ENCODE measurements around the gene MAD1L1.

MAD1L1 gene

DNA sequence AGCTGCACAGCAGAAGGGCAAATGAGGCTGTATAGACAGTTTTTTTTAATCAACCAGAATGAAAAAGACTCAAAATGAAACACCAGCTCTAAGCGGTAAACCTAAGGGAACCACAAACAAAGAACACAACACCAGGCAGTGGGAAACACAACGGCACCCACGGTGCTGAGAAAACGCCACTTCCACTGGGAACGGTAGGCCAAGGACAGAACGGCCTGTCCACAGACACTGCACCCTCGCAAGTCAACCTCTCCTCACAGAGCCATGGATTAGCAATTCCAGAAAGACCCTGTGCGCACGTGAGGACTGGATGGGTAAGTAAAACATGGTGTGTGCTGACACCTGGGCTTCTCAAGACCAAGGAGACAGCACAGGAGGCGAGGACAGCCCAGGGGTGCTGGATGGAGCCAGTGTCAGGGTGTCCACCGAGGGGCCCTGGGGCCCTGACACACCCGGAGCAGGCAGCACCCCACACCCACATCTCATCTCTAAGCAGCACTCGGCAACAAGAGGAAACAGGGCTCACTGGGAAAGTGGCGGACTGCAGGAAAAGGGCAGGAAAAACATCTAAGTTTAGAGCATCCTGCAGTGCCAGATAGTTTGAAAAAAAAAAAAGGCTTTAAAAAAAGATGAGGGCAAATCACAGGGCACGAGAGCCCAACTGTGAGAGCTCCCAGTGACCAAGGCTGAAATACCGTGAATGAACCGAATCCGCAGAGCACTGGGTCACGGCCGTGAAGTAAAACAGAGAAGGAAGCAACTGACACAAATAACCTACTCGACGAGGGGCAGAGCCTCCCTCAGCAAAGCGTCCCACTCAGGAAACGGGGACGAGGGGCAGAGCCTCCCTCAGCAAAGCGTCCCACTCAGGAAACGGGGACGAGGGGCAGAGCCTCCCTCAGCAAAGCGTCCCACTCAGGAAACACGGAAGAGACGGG is 120.2 kb downstream of the MAD1L1 start:
- no peak for FAIRE-seq

GRCh38 chr7:2111568-2111967 is 121.2 kb downstream of the MAD1L1 start:
- no peak for FAIRE-seq

- no peak for FAIRE-seq
These were observed 121.9 kb downstream of the MAD1L1 start for GRCh38 chr7:2110610-2111396.

GRCh38 chr7:2109936-2110609 is 122.7 kb downstream of the MAD1L1 start:
- no peak for FAIRE-seq

- FAIRE-seq, result no peak
These were observed 123.4 kb downstream of the MAD1L1 start for GRCh38 chr7:2109251-2109872.

DNA sequence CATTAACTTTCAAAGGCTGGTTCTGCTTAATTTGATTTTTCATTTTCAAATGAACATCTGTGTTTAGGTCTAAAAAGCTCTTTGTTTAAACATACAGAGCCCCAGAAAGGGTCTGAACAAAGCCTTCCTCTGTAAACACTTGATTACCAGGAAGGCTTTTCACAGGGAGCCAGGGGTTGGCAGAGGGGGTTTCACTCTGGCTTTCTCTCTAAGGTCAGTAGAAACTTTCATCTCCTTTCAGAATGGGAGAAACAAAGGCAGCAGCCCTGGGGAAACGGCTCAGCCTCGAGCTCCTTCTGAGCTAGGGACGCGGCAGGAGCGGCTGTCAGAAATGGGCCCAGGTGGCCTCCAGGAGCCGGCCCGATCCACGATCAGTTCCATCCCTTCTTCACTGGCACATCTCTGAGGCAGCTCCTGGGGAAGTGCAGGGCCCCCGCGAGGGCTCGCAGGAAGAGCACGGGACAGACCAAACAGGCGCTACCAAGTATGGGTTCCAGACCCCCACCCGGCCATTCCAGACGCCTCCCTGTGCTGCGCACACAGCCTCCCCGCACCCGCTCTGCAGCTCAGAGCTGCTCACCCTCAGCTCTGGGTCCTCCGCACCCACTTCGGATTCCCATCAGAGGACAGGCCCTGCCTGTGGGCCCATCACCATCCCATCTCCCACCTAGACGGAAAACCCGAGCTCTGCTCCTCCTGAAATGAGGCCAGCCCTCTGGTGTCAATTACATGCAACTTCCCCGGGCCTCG is 124.1 kb downstream of the MAD1L1 start:
- FAIRE-seq, result no peak

- FAIRE-seq, result no peak
These were observed 124.7 kb downstream of the MAD1L1 start for GRCh38 chr7:2108071-2108455.

- FAIRE-seq, result no peak
These were observed 125.2 kb downstream of the MAD1L1 start for GRCh38 chr7:2107386-2108070.

- FAIRE-seq, result no peak
These were observed 125.8 kb downstream of the MAD1L1 start for GRCh38 chr7:2106924-2107323.

DNA sequence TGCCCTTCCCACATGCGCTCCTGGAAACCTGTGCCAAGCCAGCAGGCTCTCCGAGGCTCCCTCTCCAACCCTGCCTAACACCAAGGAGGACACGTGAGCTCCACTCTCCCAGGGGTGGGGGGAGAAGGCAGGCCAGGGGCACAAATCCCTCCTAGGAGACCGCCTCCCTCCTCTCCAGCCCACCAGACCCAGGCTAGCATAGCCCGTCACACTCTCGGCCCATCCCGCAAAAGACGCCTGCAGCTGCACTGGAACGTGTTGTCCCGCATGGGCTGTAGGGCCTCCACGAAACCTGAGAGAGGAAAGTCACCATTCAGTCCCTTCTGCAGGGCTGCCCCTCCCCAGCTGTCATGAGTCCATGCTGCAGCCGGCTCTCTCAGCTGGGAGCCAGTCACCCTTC is 126.3 kb downstream of the MAD1L1 start:
- no peak for FAIRE-seq

DNA sequence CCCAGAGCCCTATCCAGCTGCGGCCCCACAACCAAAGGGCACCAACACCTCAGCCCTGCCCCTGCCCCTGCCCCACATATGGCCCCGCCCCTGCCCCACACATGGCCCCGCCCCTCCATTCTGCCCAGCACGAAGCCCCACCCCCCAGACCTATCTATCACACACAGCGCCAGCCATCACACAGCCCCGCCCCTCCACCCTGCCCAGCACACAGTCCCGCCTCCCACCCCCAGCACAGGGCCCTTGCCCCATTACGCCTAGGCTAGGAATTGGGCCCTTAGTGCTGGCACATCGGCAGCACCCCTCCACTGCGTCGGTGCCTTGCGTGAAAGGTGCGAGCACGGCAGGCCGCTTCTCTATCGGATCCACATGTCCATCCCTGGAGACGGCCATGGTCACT is 126.8 kb downstream of the MAD1L1 start:
- FAIRE-seq, result no peak

DNA sequence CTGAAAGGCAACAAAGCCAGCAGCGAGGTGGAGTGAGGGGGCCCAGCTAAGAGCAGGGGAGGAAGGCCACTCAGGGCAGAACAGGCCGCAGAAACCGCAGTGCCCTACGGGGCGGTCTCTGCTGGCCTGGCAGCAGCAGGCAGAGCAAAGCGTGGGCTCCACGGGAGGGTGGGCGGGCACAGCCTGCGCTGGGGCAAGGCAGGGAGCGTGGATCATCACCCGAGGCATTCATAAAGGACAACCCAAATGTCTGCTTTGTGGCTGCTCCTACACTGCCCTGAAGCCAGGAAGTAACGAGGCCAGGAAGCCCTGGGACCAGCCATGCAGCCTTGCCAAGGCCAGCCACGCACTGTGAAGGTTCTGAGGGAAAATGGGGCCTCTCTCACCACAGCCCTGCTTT is 127.5 kb downstream of the MAD1L1 start:
- FAIRE-seq, result no peak

GRCh38 chr7:2104716-2105115 is 128.0 kb downstream of the MAD1L1 start:
- no peak for FAIRE-seq

GRCh38 chr7:2104107-2104710 is 128.5 kb downstream of the MAD1L1 start:
- FAIRE-seq, result peak; percentile 51

- FAIRE-seq, result no peak
These were observed 129.5 kb downstream of the MAD1L1 start for GRCh38 chr7:2103071-2103898.

- no peak for FAIRE-seq
These were observed 130.4 kb downstream of the MAD1L1 start for GRCh38 chr7:2102375-2102723.

DNA sequence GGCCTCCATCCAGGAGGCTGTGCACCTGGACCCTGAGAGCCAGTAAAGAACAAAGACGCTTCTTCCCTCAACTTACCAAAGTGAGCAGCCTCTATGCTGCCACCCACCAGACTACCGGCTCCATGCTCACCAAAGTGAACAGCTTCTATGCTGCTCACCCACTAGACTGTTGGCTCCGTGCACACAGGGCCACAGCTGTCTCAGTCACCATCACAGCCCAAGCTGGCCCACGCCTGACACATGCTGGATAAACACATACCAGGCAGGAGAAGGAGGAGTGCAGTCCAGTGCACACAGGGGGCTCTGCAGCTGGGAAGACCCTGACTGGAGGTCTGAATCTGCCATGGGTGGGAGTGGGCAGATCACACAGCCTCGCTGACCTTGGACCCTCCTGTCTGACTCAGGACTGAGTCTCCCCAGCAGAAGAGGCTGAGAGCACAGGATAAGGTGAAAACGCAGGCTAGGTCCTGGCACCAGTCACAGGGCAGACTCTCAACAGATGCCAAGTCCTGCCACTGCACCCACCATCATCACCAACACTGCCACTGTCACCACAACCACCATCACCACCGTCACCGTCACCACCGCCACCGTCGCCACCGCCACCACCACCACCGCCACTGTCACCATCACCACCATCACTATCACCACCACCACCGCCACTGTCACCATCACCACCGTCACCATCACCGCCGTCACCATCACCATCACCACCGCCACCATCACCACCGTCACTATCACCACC is 130.9 kb downstream of the MAD1L1 start:
- FAIRE-seq, result no peak

DNA sequence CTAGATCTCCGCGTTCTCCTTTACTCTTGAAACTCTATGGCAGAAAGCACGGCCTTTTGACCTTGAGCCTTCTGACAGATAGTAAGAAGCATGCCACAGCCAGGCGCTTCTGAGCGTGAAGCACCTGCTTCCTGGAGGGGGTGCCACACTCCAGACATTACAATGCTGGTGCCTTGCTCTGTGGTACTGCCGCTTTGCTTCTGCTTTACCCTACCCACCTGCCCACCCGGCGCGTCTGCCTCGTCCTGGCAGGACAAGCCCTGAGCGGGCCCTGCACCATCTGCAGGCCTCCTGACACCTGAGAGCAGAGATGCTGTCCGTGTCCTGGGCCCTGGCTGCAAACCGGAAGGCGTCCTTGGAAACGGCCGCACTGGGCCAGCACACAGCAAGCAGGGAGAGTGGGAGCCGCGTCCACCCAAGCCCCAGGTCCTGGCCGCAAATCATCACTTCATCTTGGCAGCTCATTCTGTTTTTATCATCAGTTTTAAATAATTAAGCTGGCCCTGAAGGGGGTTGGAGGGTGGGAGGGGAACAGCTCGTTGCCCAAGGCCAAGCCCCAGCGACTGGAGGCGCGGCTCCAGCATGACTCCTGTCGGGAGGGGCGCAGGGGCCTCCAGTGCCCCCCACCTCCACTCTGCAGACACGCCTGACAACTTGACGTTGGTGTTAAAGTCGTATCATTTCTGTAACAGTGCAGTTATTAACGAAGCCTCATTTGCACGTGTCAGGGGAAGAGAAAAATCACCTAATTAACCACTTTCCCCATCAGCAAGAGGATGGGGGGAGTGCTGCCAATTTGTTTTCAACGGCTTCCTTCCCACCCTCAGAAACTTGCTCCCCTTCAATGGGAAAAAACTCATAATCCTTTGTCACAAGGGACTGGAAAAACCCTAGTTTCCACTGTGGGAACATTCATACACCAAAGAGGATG is 132.2 kb downstream of the MAD1L1 start:
- no peak for FAIRE-seq

Data from endometrium (tissue), 2 donors.